HG03135 (cell line): ENCODE data around the gene FMN1.

ENCODE experiments used
- ATAC-seq: cut with Tn5 transposase; IDR thresholded peaks from one replicate; pipeline ENCODE4 v1.9.1; 2021; ENCODE audit warnings: mild to moderate bottlenecking, moderate library complexity; ENCODE audit not compliant: unreplicated experiment

FMN1 gene

DNA sequence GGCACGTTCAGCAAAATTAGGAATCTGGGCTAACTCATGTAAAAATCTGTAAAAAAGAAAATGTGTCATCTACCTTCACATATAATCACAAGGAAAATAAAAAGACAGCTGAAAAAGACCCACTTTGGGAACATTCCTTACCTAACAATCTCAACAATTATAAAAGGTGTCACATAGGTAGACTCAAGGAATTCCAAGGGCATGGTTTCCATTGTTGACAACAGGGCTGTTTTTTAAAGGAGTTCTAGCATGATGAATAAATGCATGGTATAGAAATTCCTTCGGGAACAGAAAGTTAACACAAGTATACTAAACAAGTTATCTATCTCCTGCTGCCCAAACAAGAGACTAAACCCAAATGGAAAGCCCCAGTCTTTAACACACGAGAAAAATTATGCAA is 292.5 kb downstream of the FMN1 start:
- no peak for ATAC-seq

DNA sequence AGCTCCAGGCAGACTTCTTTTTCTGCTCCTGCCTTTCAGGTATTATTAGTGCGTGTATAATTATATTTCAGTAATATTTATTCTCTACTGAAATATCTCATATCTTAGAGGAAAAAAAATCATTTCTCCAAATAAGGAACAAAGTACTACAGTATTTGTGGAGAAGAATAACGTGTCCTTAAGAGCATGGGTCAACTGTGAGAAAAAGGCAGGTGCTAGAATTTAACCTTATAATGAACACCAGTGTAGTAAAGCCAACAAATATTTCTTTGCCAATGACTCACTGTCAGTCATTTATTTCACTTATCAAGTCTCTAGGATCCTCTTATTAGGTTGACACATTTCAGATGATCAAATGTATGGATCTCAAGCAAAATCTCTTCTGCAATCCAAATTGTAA is 293.3 kb downstream of the FMN1 start:
- no peak for ATAC-seq

DNA sequence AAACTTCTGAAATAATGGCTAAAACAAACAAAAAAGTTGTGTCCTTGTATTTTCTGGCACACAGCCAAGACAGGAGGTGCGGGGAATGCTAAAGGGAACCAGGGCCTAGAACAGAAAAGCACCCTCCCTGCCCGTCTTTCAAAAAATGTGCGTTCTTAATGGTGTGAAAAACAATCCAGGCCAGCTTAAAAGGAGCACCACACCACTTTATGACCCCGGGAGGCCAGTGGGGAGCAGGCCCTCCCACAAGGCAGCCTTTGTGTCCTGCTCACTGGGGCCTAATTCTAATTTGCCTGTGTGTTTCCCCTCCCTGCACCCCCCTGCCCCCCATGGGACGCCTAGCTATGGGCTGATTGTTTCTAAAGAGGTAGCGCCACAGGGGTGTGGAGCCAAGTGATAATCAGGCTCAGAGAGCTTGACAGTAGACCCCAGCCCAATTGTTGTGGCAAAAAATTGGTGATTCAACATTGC is 295.4 kb downstream of the FMN1 start:
- no peak for ATAC-seq

GRCh38 chr15:32898414-32898813 is 296.1 kb downstream of the FMN1 start:
- no peak for ATAC-seq

- no peak for ATAC-seq
Observed at GRCh38 chr15:32893421-32893820, 301.1 kb downstream of the FMN1 start.

GRCh38 chr15:32889214-32889613 is 305.3 kb downstream of the FMN1 start:
- ATAC-seq, result no peak

- no peak for ATAC-seq
Observed at GRCh38 chr15:32888221-32888761, 306.2 kb downstream of the FMN1 start.

GRCh38 chr15:32887090-32887489 is 307.4 kb downstream of the FMN1 start:
- no peak for ATAC-seq

- ATAC-seq, result no peak
Observed at GRCh38 chr15:32886459-32886858, 308.1 kb downstream of the FMN1 start.

DNA sequence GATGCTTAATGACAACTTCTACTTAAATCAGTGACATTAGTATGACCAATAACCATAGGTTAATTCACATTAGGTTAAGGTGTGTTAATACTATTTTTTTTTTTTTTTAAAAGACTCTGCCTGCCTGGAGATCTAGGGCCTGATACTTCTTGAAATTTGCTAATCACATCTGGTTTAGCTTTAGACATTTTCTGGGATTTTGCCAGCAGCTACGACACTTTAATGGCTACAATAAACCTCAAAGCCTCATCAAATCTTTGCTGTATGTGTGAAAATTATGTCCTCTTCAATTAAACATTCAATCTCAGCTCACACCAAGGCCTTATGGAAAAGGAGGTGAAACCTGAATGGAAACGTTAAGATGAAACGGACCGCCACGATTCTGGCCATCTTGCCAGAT is 308.8 kb downstream of the FMN1 start:
- no peak for ATAC-seq

DNA sequence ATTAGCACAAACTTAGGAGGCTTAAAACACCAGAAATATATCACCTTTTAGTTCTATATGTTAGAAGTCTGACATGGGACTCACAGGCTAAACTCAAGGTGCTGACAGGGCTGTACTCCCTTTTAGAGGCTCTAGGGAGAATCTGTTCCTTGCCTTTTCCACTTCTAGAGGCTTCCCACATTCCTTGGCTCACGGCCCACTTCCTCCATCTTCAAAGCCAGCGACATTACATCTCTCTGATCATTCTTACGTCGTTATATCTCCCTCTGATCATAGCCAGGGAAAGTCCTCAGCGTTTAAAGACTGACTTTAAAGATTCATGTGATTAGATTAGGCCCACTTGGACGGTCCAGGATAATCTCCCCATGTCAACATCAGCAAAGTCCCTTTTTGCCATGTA is 310.4 kb downstream of the FMN1 start:
- no peak for ATAC-seq

DNA sequence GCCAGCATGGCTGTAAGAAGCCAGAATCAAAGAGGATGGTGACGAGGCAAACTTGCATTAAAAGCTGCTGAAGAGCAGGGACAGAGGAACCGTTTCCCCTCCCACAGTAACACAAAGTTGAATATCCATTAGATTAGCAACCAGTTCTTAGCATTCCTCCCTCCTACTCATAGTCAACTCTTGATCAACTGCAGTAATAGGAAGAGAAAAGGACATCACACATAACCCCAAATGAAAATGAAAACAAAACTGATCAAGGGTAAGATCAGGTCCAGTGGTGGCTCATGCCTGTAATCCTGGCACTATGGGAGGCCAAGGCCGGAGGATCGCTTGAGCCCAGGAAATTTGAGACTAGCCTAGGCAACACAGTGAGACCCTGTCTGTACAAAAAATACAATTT is 311.6 kb downstream of the FMN1 start:
- no peak for ATAC-seq

DNA sequence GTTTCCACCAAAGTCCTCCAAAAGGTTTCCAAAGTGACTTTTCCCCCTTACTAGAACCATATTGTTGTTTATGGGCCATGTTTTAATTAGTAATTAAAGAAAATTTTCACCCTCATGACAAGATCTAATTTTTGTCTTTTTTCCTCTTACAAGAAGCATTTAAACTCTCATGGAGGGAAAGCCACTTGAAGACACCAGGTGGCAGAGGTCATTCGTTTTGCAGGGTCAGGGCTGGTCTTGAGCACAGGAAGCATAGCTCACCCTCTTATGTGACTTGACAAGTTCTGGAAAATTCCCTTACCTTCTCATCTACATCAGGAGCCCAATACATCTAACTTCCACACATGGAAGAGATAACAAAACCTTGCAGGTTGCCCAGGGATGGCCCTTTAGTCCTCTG is 313.0 kb downstream of the FMN1 start:
- no peak for ATAC-seq

DNA sequence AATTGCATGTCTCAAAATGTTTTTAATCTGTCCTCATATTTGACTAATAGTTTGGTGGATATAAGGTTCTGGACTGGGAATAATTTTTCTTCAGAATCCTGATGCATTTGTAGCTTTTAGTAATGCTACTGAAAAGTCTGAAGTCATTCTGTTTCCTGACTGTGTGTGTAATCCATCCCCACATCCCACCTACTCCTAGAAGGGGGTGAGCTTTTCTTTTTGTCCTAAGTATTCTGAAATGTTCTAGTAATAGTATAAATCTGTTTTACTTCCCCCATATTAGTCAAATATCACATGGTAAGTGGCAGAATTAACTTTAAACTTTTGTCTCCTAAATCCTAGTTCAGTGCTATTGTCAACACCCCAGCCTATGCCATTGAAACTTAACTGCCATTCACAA is 313.9 kb downstream of the FMN1 start:
- ATAC-seq, result no peak

GRCh38 chr15:32879980-32880379 is 314.5 kb downstream of the FMN1 start:
- no peak for ATAC-seq

GRCh38 chr15:32878869-32879805 is 315.4 kb downstream of the FMN1 start:
- no peak for ATAC-seq

DNA sequence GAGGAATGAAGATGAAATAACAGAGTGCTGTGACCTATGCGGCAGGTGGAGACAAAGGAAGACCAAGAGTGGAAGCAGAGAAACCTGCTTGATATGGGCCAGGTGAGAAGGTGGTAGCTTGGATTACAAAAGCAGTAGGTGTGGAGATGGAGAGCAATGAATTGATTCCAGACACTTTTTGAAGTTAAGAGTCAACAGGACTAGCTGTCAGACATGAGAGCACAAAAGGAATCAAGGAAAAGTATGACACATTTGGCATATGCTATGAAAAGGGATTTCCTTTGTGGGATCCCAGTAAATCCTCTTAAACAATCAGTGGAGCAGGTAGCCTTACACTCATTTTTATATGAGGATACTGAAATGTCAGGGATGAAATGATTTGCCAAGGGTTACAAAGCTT is 316.2 kb downstream of the FMN1 start:
- ATAC-seq, result no peak

GRCh38 chr15:32877252-32878019 is 317.1 kb downstream of the FMN1 start:
- ATAC-seq, result no peak

DNA sequence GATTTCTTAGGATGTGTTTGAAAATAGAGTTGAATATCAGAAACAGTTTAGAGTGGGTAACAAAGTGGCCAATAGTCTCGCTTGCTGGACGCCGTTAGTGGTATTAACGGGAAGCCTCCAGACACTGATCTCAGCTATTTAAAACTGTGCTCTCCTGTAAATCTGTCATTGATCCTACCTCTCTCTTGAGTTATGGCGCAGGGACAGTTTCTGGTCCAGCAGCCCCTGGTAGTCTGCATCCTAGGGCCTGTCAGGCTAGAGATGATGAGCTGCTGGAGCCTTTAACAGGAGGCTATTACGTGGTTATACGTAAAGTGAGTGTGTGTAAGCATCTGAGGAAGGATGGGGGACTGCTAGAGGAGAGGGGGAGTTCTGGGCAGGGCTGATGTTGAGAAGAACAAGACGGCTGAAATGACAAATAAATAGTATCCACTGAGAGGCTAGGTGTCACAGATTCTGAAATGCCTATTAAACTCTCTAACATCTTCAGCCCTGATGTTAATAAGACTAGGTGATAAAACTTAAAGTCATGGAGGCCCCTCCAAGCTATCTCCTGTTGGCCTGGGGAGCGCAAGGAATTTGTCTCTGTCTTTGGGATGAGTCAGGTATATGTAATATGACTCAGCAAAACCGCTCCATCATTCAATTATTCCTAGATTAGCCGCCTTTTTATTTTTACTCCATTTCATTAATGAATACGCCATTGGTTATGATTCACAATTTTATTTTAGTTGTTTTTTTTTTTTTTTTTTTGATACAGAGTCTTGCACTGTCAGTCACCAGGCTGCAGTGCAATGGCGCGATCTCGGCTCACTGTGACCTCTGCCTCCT is 321.0 kb downstream of the FMN1 start:
- no peak for ATAC-seq

- no peak for ATAC-seq
Observed at GRCh38 chr15:32872621-32873283, 321.8 kb downstream of the FMN1 start.
